OCI-LY1 (cell line): ENCODE data around the gene DEGS2.
A peak's percentile ranks its signal among the peaks of the same experiment; 100 is the strongest.

Experiments
- H2AFZ ChIP-seq: fragments of 200-600 bp; sonication (generic), shearing (Covaris generic); 2 replicates; pipeline ENCODE4 v1.6.0; 2014; ENCODE audit warnings: antibody characterized with exemption, mild to moderate bottlenecking, low read length
- H3F3A ChIP-seq: fragments of 200-600 bp; sonication (generic), shearing (Covaris generic); 2 replicates; pipeline ENCODE4 v1.6.0; 2014; ENCODE audit warnings: mild to moderate bottlenecking, antibody characterized with exemption, low read length, moderate library complexity; ENCODE audit not compliant: insufficient read depth
- H3K27ac ChIP-seq: fragments of 200-600 bp; sonication (generic); 2 replicates; pipeline ENCODE4 v1.5.1; 2014; ENCODE audit warnings: low read length, mixed run types, mild to moderate bottlenecking, low read depth; ENCODE audit not compliant: poor library complexity, severe bottlenecking
- H3K27me3 ChIP-seq: fragments of 200-600 bp; sonication (generic); 2 replicates; pipeline ENCODE4 v1.6.0; 2014; ENCODE audit warnings: antibody characterized with exemption, mild to moderate bottlenecking, low read length, moderate library complexity; ENCODE audit not compliant: insufficient read depth
- H3K36me3 ChIP-seq: fragments of 200-600 bp; sonication (generic); 2 replicates; pipeline ENCODE4 v1.6.1; 2014; ENCODE audit warnings: mild to moderate bottlenecking, antibody characterized with exemption, low read length, moderate library complexity, mixed read lengths; ENCODE audit not compliant: insufficient read depth
- H3K4me1 ChIP-seq: fragments of 200-600 bp; sonication (generic); 2 replicates; pipeline ENCODE4 v1.5.1; 2014; ENCODE audit warnings: mild to moderate bottlenecking, low read length, moderate library complexity; ENCODE audit not compliant: insufficient read depth, severe bottlenecking
- H3K4me2 ChIP-seq: fragments of 200-600 bp; sonication (generic), shearing (Covaris generic); 2 replicates; pipeline ENCODE4 v1.6.1; 2014; ENCODE audit warnings: low read length
- H3K4me3 ChIP-seq: fragments of 200-600 bp; sonication (generic); 2 replicates; pipeline ENCODE4 v1.5.1; 2014; ENCODE audit warnings: low read length, low read depth, mild to moderate bottlenecking, mixed read lengths; ENCODE audit not compliant: poor library complexity, severe bottlenecking
- H3K79me2 ChIP-seq: fragments of 200-600 bp; shearing (Covaris generic); 2 replicates; pipeline ENCODE4 v1.6.1; 2016; ENCODE audit warnings: mixed run types, low read length, mixed read lengths; ENCODE audit not compliant: insufficient read depth
- H3K9ac ChIP-seq: fragments of 200-600 bp; sonication (generic), shearing (Covaris generic); 2 replicates; pipeline ENCODE4 v1.6.1; 2014; ENCODE audit warnings: mild to moderate bottlenecking, low read length, mixed read lengths
- H3K9me2 ChIP-seq: fragments of 200-600 bp; sonication (generic), shearing (Covaris generic); 2 replicates; pipeline ENCODE4 v1.6.1; 2014; ENCODE audit warnings: low read depth, mild to moderate bottlenecking, low read length, mixed read lengths
- H3K9me3 ChIP-seq: fragments of 200-600 bp; shearing (Covaris generic); 2 replicates; pipeline ENCODE4 v1.6.1; 2014; ENCODE audit warnings: low read length, mixed read lengths
- H4K20me1 ChIP-seq: fragments of 200-600 bp; sonication (generic), shearing (Covaris generic); 2 replicates; pipeline ENCODE4 v1.6.0; 2016; ENCODE audit warnings: mild to moderate bottlenecking, low read length; ENCODE audit not compliant: insufficient read depth
- CTCF ChIP-seq: fragments of 200-600 bp; sonication (generic), shearing (Covaris generic); IDR thresholded peaks from 2 replicates; pipeline ENCODE4 v1.5.1; 2017; ENCODE audit warnings: mild to moderate bottlenecking, antibody characterized with exemption, low read length, moderate library complexity, mixed read lengths
- EZH2 ChIP-seq: fragments of 200-600 bp; sonication (generic), shearing (Covaris generic); IDR thresholded peaks from 2 replicates; pipeline ENCODE4 v1.8.0; 2017; ENCODE audit warnings: borderline replicate concordance, mixed run types, mild to moderate bottlenecking, antibody characterized with exemption, low read length, moderate library complexity, mixed read lengths

The DEGS2 gene

GRCh38 chr14:100117633-100118395, 41.6 kb downstream of the DEGS2 start:
- Histone ChIP-seq H3K27ac (peak overlapping the region; percentile 6), H3K9ac (no peak overlapping the region), H3K9me3 (no peaks in the 10 kb centered on the region), H3K27me3 (no peaks in the 10 kb centered on the region), H3K79me2 (no peaks in the 10 kb centered on the region), H3F3A (no peaks in the 10 kb centered on the region), H3K4me1 (no peaks in the 10 kb centered on the region), H2AFZ (no peak overlapping the region), H3K4me3 (no peak overlapping the region), H4K20me1 (no peaks in the 10 kb centered on the region), H3K9me2 (no peaks in the 10 kb centered on the region), H3K36me3 (0 out of 2 replicates have a peak, but pooled peaks cover 6% of the 10 kb centered on the region), H3K4me2 (no peak overlapping the region)
- TF ChIP-seq EZH2 = no peak
- TF ChIP-seq CTCF = no peak

GRCh38 chr14:100117026-100117425, 42.4 kb downstream of the DEGS2 start:
- Histone ChIP-seq H4K20me1 (no peaks in the 10 kb centered on the region), H2AFZ (no peak overlapping the region), H3K27me3 (no peaks in the 10 kb centered on the region), H3K4me1 (no peaks in the 10 kb centered on the region), H3K4me3 (no peak overlapping the region), H3K79me2 (no peaks in the 10 kb centered on the region), H3K4me2 (no peak overlapping the region), H3K9me2 (no peaks in the 10 kb centered on the region), H3K9me3 (no peaks in the 10 kb centered on the region), H3K27ac (no peak overlapping the region), H3F3A (no peaks in the 10 kb centered on the region), H3K9ac (no peak overlapping the region), H3K36me3 (0 out of 2 replicates have a peak, but pooled peaks cover 6% of the 10 kb centered on the region)
- no peak for TF ChIP-seq CTCF
- TF ChIP-seq EZH2 = no peak

- H3K4me3 ChIP-seq = no peak overlapping the region
- H3K79me2 ChIP-seq = no peaks in the 10 kb centered on the region
- H3K9me2 ChIP-seq = no peaks in the 10 kb centered on the region
Measured at GRCh38 chr14:100116134-100116533, 43.3 kb downstream of the DEGS2 start.

More at GRCh38 chr14:100116134-100116533, 43.3 kb downstream of the DEGS2 start:
- Histone ChIP-seq H3F3A (no peaks in the 10 kb centered on the region), H3K36me3 (0 out of 2 replicates have a peak, but pooled peaks cover 6% of the 10 kb centered on the region), H3K27me3 (no peaks in the 10 kb centered on the region), H2AFZ (no peak overlapping the region), H3K4me1 (no peaks in the 10 kb centered on the region), H3K9ac (no peak overlapping the region), H4K20me1 (no peaks in the 10 kb centered on the region), H3K9me3 (no peaks in the 10 kb centered on the region), H3K27ac (no peak overlapping the region), H3K4me2 (no peak overlapping the region)
- TF ChIP-seq CTCF (no peak), EZH2 (no peak)
